Activated naive CD8-positive, alpha-beta T cell (primary cell): ENCODE data around the gene DOCK1.

Experiments used
- H3K27ac Mint-ChIP-seq: one replicate; pipeline ENCODE4 v1.8.0; 2021; ENCODE audit warnings: mixed read lengths
- H3K27me3 Mint-ChIP-seq: one replicate; pipeline ENCODE4 v1.8.0; 2021; ENCODE audit warnings: mixed read lengths
- H3K36me3 Mint-ChIP-seq: one replicate; pipeline ENCODE4 v1.8.0; 2021; ENCODE audit warnings: mixed read lengths
- H3K4me1 Mint-ChIP-seq: one replicate; pipeline ENCODE4 v1.8.0; 2021; ENCODE audit warnings: low read depth, mixed read lengths
- H3K4me3 Mint-ChIP-seq: one replicate; pipeline ENCODE4 v1.8.0; 2021; ENCODE audit warnings: mild to moderate bottlenecking, mixed read lengths
- H3K9me3 Mint-ChIP-seq: one replicate; pipeline ENCODE4 v1.8.0; 2021; ENCODE audit warnings: low read depth, mixed read lengths

DOCK1 gene

GRCh38 chr10:127257395-127257794, 352.2 kb downstream of the DOCK1 start:
- Mint-ChIP-seq H3K4me1 (peaks cover 10% of the 10 kb centered on the region), H3K27ac (no peak overlapping the region), H3K9me3 (no peaks in the 10 kb centered on the region), H3K36me3 (no peaks in the 10 kb centered on the region), H3K27me3 (peaks cover 6% of the 10 kb centered on the region), H3K4me3 (no peak overlapping the region)

- Mint-ChIP-seq H3K4me3 (no peak overlapping the region), H3K9me3 (no peaks in the 10 kb centered on the region), H3K36me3 (no peaks in the 10 kb centered on the region)
These were observed 354.1 kb downstream of the DOCK1 start for GRCh38 chr10:127259347-127259746.

GRCh38 chr10:127262606-127263005, 357.4 kb downstream of the DOCK1 start:
- Mint-ChIP-seq H3K4me1 (no peaks in the 10 kb centered on the region), H3K4me3 (no peak overlapping the region), H3K9me3 (no peaks in the 10 kb centered on the region), H3K27ac (no peak overlapping the region), H3K36me3 (no peaks in the 10 kb centered on the region), H3K27me3 (peaks cover 7% of the 10 kb centered on the region)

More at GRCh38 chr10:127259347-127259746, 354.1 kb downstream of the DOCK1 start:
- Mint-ChIP-seq H3K27ac (no peak overlapping the region), H3K27me3 (peaks cover 6% of the 10 kb centered on the region), H3K4me1 (peaks cover 4% of the 10 kb centered on the region)

GRCh38 chr10:127265288-127265687, 360.1 kb downstream of the DOCK1 start:
- no peak overlapping the region for H3K27ac Mint-ChIP-seq
- H3K36me3 Mint-ChIP-seq = no peaks in the 10 kb centered on the region
- H3K4me1 Mint-ChIP-seq = no peaks in the 10 kb centered on the region
- no peak overlapping the region for H3K4me3 Mint-ChIP-seq
- no peaks in the 10 kb centered on the region for H3K9me3 Mint-ChIP-seq
- H3K27me3 Mint-ChIP-seq = peaks cover 1% of the 10 kb centered on the region

- Mint-ChIP-seq H3K4me3 (no peak overlapping the region), H3K9me3 (no peaks in the 10 kb centered on the region), H3K36me3 (no peaks in the 10 kb centered on the region), H3K27ac (no peak overlapping the region), H3K27me3 (peaks cover 1% of the 10 kb centered on the region), H3K4me1 (no peaks in the 10 kb centered on the region)
These were observed 361.2 kb downstream of the DOCK1 start for GRCh38 chr10:127266431-127266830.

- Mint-ChIP-seq H3K27me3 (peaks cover 1% of the 10 kb centered on the region), H3K4me3 (no peak overlapping the region), H3K27ac (no peak overlapping the region), H3K9me3 (peaks cover 2% of the 10 kb centered on the region), H3K4me1 (no peaks in the 10 kb centered on the region), H3K36me3 (no peaks in the 10 kb centered on the region)
These were observed 362.2 kb downstream of the DOCK1 start for GRCh38 chr10:127267442-127267841.

GRCh38 chr10:127272076-127272475, 366.8 kb downstream of the DOCK1 start:
- Mint-ChIP-seq H3K27me3 (peaks cover 8% of the 10 kb centered on the region), H3K36me3 (no peaks in the 10 kb centered on the region), H3K27ac (no peak overlapping the region), H3K9me3 (peaks cover 4% of the 10 kb centered on the region), H3K4me3 (no peak overlapping the region), H3K4me1 (no peaks in the 10 kb centered on the region)

GRCh38 chr10:127275272-127275671, 370.0 kb downstream of the DOCK1 start:
- no peaks in the 10 kb centered on the region for H3K36me3 Mint-ChIP-seq

GRCh38 chr10:127275793-127276450, 370.7 kb downstream of the DOCK1 start:
- Mint-ChIP-seq H3K27ac (no peak overlapping the region), H3K4me3 (no peak overlapping the region), H3K27me3 (peaks cover 8% of the 10 kb centered on the region), H3K4me1 (no peaks in the 10 kb centered on the region), H3K9me3 (peaks cover 4% of the 10 kb centered on the region), H3K36me3 (no peaks in the 10 kb centered on the region)

More at GRCh38 chr10:127275272-127275671, 370.0 kb downstream of the DOCK1 start:
- Mint-ChIP-seq H3K27ac (no peak overlapping the region), H3K9me3 (peaks cover 4% of the 10 kb centered on the region), H3K27me3 (peaks cover 8% of the 10 kb centered on the region), H3K4me3 (no peak overlapping the region), H3K4me1 (no peaks in the 10 kb centered on the region)

GRCh38 chr10:127276794-127277462, 371.7 kb downstream of the DOCK1 start:
- H3K4me1 Mint-ChIP-seq = peaks cover under 1% of the 10 kb centered on the region
- H3K9me3 Mint-ChIP-seq = peaks cover 4% of the 10 kb centered on the region
- peaks cover 8% of the 10 kb centered on the region for H3K27me3 Mint-ChIP-seq
- no peaks in the 10 kb centered on the region for H3K36me3 Mint-ChIP-seq
- H3K4me3 Mint-ChIP-seq = no peak overlapping the region
- H3K27ac Mint-ChIP-seq = no peak overlapping the region

GRCh38 chr10:127278001-127278400, 372.8 kb downstream of the DOCK1 start:
- Mint-ChIP-seq H3K36me3 (no peaks in the 10 kb centered on the region), H3K4me1 (peaks cover 8% of the 10 kb centered on the region), H3K9me3 (no peaks in the 10 kb centered on the region), H3K4me3 (no peak overlapping the region), H3K27me3 (peaks cover 8% of the 10 kb centered on the region), H3K27ac (no peak overlapping the region)

GRCh38 chr10:127279334-127279774, 374.1 kb downstream of the DOCK1 start:
- no peaks in the 10 kb centered on the region for H3K9me3 Mint-ChIP-seq
- H3K36me3 Mint-ChIP-seq = no peaks in the 10 kb centered on the region
- peaks cover 9% of the 10 kb centered on the region for H3K27me3 Mint-ChIP-seq
- peaks cover 8% of the 10 kb centered on the region for H3K4me1 Mint-ChIP-seq
- no peak overlapping the region for H3K27ac Mint-ChIP-seq
- no peak overlapping the region for H3K4me3 Mint-ChIP-seq

- no peak overlapping the region for H3K27ac Mint-ChIP-seq
- no peaks in the 10 kb centered on the region for H3K36me3 Mint-ChIP-seq
- H3K9me3 Mint-ChIP-seq = no peaks in the 10 kb centered on the region
- peaks cover 8% of the 10 kb centered on the region for H3K4me1 Mint-ChIP-seq
- no peak overlapping the region for H3K4me3 Mint-ChIP-seq
- H3K27me3 Mint-ChIP-seq = peaks cover 7% of the 10 kb centered on the region
These were observed 375.2 kb downstream of the DOCK1 start for GRCh38 chr10:127280446-127280845.

- Mint-ChIP-seq H3K27ac (no peak overlapping the region), H3K36me3 (peaks cover 2% of the 10 kb centered on the region), H3K4me3 (no peak overlapping the region), H3K4me1 (peaks cover 8% of the 10 kb centered on the region), H3K27me3 (peaks cover 11% of the 10 kb centered on the region), H3K9me3 (peaks cover 5% of the 10 kb centered on the region)
These were observed 377.8 kb downstream of the DOCK1 start for GRCh38 chr10:127283017-127283416.

- peaks cover 8% of the 10 kb centered on the region for H3K4me1 Mint-ChIP-seq
- no peak overlapping the region for H3K4me3 Mint-ChIP-seq
- no peak overlapping the region for H3K27ac Mint-ChIP-seq
- peaks cover 4% of the 10 kb centered on the region for H3K36me3 Mint-ChIP-seq
- peaks cover 14% of the 10 kb centered on the region for H3K27me3 Mint-ChIP-seq
- peaks cover 8% of the 10 kb centered on the region for H3K9me3 Mint-ChIP-seq
These were observed 378.3 kb downstream of the DOCK1 start for GRCh38 chr10:127283576-127283975.
